ENCODE data around the gene PNPT1.
"Not testable (repeated sequence)": the region's sequence is repeated elsewhere in the genome, so short reads cannot be mapped to it uniquely, and the experiment has no call there.

PNPT1 gene

GRCh38 chr2:55693181-55694125, at the start of gene PNPT1:
Gene PNPT1, minus strand, starts transcription at chr2:55693844. Its CDS starts 21 bp downstream, at chr2:55693823.
- in situ Hi-C loops (cut with HindIII; ENCODE audit: low sequenced_read_pairs): no loop called here

- in situ Hi-C loops (cut with HindIII; ENCODE audit: low sequenced_read_pairs): no loop called here
These were observed 49.4 kb upstream of the PNPT1 start for GRCh38 chr2:55742996-55743395.

- in situ Hi-C loops (cut with HindIII; ENCODE audit: low sequenced_read_pairs): not testable (repeated sequence)
These were observed 42.4 kb upstream of the PNPT1 start for GRCh38 chr2:55736019-55736536.

- in situ Hi-C loops (cut with HindIII; ENCODE audit: low sequenced_read_pairs): no loop called here
These were observed 41.1 kb upstream of the PNPT1 start for GRCh38 chr2:55734726-55735125.

- in situ Hi-C loops (cut with HindIII; ENCODE audit: low sequenced_read_pairs): no loop called here
These were observed 39.7 kb upstream of the PNPT1 start for GRCh38 chr2:55733335-55733734.

- in situ Hi-C loops (cut with HindIII; ENCODE audit: low sequenced_read_pairs): no loop called here
These were observed 39.2 kb upstream of the PNPT1 start for GRCh38 chr2:55732854-55733253.

- in situ Hi-C loops (cut with HindIII; ENCODE audit: low sequenced_read_pairs): no loop called here
These were observed 35.6 kb upstream of the PNPT1 start for GRCh38 chr2:55729136-55729685.

- in situ Hi-C loops (cut with HindIII; ENCODE audit: low sequenced_read_pairs): no loop called here
These were observed 28.1 kb upstream of the PNPT1 start for GRCh38 chr2:55721596-55722215.

- in situ Hi-C loops (cut with HindIII; ENCODE audit: low sequenced_read_pairs): no loop called here
These were observed 26.8 kb upstream of the PNPT1 start for GRCh38 chr2:55720417-55720816.

- in situ Hi-C loops (cut with HindIII; ENCODE audit: low sequenced_read_pairs): loop anchor here (5.0 kb wide), 1 partner anchor 83 kb away; no protein-coding TSS in a partner anchor
These were observed 26.2 kb upstream of the PNPT1 start for GRCh38 chr2:55719852-55720251.

- in situ Hi-C loops (cut with HindIII; ENCODE audit: low sequenced_read_pairs): loop anchor here (5.0 kb wide), 1 partner anchor 81 kb away; no protein-coding TSS in a partner anchor
These were observed 24.7 kb upstream of the PNPT1 start for GRCh38 chr2:55718165-55719008.

GRCh38 chr2:55715626-55716025, 22.0 kb upstream of the PNPT1 start:
- in situ Hi-C loops (cut with HindIII; ENCODE audit: low sequenced_read_pairs): loop anchor here (5.0 kb wide), 1 partner anchor 78 kb away; no protein-coding TSS in a partner anchor

- in situ Hi-C loops (cut with HindIII; ENCODE audit: low sequenced_read_pairs): loop anchor here (5.0 kb wide), 1 partner anchor 78 kb away; no protein-coding TSS in a partner anchor
These were observed 21.5 kb upstream of the PNPT1 start for GRCh38 chr2:55715178-55715577.

GRCh38 chr2:55712477-55713060, 18.9 kb upstream of the PNPT1 start:
- in situ Hi-C loops (cut with HindIII; ENCODE audit: low sequenced_read_pairs): no loop called here

- in situ Hi-C loops (cut with HindIII; ENCODE audit: low sequenced_read_pairs): no loop called here
These were observed 16.4 kb upstream of the PNPT1 start for GRCh38 chr2:55710025-55710424.

- in situ Hi-C loops (cut with HindIII; ENCODE audit: low sequenced_read_pairs): no loop called here
These were observed 14.1 kb upstream of the PNPT1 start for GRCh38 chr2:55707751-55708150.

- in situ Hi-C loops (cut with HindIII; ENCODE audit: low sequenced_read_pairs): not testable (repeated sequence)
These were observed 12.6 kb upstream of the PNPT1 start for GRCh38 chr2:55706258-55706657.

- in situ Hi-C loops (cut with HindIII; ENCODE audit: low sequenced_read_pairs): no loop called here
These were observed 11.5 kb upstream of the PNPT1 start for GRCh38 chr2:55705027-55705653.

- in situ Hi-C loops (cut with HindIII; ENCODE audit: low sequenced_read_pairs): loop anchor here (5.0 kb wide), 1 partner anchor 79 kb away; no protein-coding TSS in a partner anchor
These were observed 9.7 kb upstream of the PNPT1 start for GRCh38 chr2:55703350-55703749.
